GM18507 (cell line): ENCODE data around the gene HOXA11.
A peak's percentile ranks its signal among the peaks of the same experiment; 100 is the strongest.

Experiments used
- DNase-seq: peaks from one replicate; pipeline ENCODE4 v3.0.0; 2011; ENCODE audit warnings: low read depth; ENCODE audit not compliant: insufficient read length; ENCODE audit errors: extremely low spot score
- FAIRE-seq: peaks from 2 replicates; lab custom pipeline; 2011; peaks lifted over from hg19 to GRCh38; lab: Jason Lieb, UNC

HOXA11 gene

GRCh38 chr7:27208998-27209397 is 24.0 kb upstream of the HOXA11 start:
- FAIRE-seq (no peak), DNase-seq (no peak)

DNA sequence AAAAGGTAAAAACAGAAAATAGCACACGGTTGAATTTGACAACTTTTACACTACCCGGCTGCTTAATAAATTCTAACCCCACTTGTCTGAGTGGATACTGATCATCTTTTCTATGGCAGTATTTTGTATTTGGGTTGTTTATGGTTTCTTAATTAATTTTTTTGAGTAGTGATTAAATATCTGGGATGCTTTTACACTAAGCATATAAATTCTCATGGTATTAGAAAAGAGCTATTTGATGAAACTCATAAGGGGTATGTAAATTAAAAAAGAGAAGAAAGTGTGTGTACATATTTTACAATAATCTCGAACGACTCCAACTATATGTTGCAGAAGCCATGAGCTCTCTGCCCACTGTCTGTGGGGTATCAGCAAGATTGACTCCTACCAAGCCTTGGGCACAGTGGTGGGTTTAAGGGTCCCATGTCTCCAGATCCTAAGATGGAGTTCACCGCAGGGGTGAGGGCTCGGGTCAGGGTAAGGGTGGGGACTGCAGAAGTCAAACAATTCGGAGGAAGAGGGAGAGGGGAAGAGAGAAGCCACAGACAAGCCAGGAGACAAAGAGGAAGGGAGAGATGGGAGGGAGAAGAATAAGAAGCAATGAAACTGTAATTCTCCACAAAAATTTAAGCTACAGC is 22.4 kb upstream of the HOXA11 start:
- DNase-seq, result no peak
- FAIRE-seq, result no peak

DNA sequence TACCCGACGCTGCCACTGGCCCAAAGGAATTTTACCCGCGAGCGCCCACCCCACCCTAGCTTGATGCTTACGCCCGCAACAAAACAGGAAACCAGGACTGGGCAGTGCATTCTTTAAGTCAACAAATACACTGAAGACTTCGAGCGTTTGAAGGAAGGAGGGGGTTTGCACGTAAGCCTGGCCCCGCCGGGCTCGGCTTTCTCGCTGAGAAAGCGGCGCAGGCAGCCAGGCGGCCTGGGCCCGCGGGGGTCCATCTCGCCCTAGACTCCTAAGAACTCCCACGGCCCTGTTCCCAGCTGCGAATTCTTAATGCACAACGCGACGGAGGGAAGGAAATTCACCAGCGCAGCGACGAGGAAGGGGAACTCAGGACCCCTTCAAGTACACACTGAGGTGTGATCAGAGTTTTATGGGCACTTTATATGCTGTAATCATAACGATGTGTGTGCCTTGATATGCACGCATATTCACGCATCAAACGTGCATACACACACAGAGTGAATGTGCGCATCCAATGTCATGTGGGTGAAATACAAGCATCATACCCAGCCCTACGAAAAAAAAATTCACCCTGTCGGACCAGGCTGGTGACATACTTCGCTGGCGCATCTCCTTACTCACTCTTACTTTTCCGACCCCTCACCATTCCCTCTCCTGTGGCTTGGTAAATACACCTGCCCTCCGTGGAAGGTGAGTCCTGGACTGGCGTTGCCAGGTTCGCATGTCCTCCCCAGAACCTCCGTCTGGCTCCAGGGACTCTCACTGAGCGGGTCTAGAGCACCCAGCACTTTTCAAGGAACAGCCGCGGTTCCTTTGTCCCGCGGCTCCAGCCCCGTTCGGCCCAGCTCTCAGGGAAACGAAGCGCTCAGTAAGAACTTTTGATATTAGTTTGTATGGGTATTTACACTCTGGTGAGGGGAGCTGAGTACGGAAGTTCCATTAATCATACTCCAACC is 20.6 kb upstream of the HOXA11 start:
- DNase-seq (no peak), FAIRE-seq (no peak)

DNA sequence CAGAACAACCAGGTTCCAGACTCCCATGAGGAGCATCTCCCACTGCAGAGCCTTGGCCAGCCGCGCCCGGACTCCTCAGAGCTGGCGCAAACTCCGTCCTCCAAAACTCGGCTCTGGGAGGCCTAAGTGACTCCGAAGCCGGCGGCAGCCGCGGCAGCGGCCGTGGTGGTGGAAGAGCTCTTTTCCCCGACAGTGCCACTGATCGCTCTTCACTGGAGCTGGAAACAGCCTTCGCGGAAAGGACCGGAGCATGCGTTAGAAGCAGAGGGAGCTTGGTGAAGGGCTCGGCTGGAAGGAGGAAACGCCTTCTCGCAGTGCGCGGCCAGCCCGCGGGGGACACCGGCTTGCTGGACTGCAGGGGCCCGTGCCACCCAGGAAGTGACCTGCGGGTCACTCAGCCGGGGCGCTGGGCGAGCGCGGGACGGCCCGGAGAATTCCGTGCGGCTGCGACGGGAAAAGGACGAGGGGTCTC is 19.9 kb upstream of the HOXA11 start:
- DNase-seq (no peak), FAIRE-seq (no peak)

- DNase-seq, result no peak
- no peak for FAIRE-seq
Observed at GRCh38 chr7:27203964-27204594, 19.0 kb upstream of the HOXA11 start.

DNA sequence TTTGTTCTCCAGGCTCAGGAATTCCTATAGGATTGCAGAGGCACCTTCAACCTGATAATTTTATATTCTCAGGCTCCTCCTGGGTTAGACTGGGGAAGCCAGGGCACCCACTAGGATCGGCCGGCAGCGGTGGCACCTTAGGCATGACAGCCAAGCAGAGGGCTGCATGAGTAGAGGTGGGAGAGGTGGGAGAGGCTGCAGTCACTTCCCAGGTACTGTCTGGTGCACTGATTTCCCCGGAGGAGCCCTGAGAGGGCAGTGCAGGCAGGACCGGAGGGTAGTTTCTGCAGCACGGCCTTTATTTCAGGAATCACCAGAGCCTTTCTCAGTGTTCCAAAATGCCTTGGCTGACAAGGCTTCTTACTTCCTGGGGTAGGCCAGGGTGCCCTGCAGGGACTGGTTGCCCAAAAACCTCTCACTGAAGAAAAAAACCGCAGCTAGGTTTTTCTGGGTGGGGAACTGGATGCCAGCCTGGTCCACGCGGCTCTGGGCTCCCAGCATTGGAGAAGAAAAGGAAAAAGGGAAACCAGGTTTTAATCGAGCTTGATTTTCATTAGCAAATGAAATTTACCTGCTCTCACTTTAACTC is 18.4 kb upstream of the HOXA11 start:
- no peak for FAIRE-seq
- DNase-seq, result no peak

DNA sequence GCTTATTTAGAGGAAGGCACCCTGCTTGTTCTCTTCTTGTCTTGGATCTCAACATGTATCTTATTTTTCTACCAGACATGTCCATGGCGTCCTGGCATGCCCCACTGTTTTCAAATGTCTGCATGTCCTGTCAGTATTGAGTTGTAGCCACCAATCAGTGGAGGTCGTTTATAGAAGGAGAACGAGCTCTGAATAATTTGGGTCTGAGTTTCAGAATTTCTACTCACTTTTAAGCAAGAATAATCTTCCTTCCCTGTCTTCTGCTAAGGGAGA is 17.8 kb upstream of the HOXA11 start:
- no peak for DNase-seq
- no peak for FAIRE-seq

- FAIRE-seq (no peak), DNase-seq (no peak)
Observed at GRCh38 chr7:27202018-27202861, 17.2 kb upstream of the HOXA11 start.

GRCh38 chr7:27201580-27202017 is 16.6 kb upstream of the HOXA11 start:
- FAIRE-seq (no peak), DNase-seq (no peak)

- DNase-seq (no peak), FAIRE-seq (peak; percentile 24)
Observed at GRCh38 chr7:27200761-27201579, 15.9 kb upstream of the HOXA11 start.

DNA sequence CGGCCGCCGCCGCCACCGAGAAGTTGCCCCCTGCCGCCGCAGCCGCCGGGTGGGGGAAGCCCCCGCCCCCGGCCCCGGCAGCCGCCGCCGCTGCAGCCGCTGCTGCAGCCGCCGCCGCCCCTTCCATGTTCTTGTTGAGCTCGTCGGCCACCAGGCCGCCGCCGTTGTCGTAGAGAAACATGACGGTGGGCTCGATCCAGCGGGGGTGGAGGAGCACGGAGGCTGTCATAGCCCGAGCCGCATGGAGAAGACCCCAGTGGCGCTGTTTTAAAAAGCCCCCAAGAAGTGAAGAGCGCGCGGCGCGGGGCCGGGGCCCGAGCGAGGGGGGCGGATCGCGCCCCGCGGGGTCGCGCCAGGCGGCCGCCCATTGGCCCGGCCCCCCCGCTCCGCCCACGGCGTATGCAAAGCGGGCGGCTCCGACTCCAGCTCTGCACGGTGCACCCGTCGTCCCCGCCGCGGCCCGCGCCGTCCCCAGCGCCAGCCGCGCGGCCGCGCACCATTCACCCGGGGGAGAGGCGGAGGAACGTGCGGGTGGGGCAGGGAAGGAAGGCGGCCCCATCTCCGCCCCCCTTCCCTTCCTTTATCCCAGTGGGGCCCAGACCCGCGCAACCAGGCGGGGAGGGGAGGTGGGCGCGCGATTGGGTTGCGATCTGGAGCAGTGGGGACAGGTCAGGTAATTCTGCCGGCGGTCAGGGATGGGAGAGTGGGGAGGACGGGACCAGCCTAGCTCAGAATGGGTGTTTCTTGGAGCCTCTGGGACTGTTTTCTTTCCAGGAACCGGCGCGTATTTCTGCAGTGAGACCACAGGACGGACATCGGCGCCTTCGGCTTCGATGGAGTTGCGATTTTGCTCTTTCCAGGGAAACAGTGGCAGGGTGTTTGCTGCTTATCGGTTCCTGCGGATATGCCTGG is 15.1 kb upstream of the HOXA11 start, which contains the start of gene HOXA13:
Gene HOXA13 (minus strand): TSS at position 243 of the 912 bp plus-strand sequence. CDS start 14 bp downstream, at position 229.
- DNase-seq (no peak), FAIRE-seq (no peak)

GRCh38 chr7:27198871-27199801 is 14.1 kb upstream of the HOXA11 start:
- no peak for DNase-seq
- FAIRE-seq, result no peak

GRCh38 chr7:27198138-27198841 is 13.3 kb upstream of the HOXA11 start:
- DNase-seq (no peak), FAIRE-seq (no peak)

- FAIRE-seq, result no peak
- DNase-seq, result no peak
Observed at GRCh38 chr7:27197137-27198042, 12.4 kb upstream of the HOXA11 start.

GRCh38 chr7:27196287-27196767 is 11.3 kb upstream of the HOXA11 start:
- peak; percentile 86 for FAIRE-seq
- no peak for DNase-seq
